GM21786 (cell line): ENCODE measurements around the gene TMEM236.

ENCODE experiments used
- ATAC-seq: cut with Tn5 transposase; IDR thresholded peaks from one replicate; pipeline ENCODE4 v1.9.1; 2021; ENCODE audit not compliant: unreplicated experiment

TMEM236 gene

DNA sequence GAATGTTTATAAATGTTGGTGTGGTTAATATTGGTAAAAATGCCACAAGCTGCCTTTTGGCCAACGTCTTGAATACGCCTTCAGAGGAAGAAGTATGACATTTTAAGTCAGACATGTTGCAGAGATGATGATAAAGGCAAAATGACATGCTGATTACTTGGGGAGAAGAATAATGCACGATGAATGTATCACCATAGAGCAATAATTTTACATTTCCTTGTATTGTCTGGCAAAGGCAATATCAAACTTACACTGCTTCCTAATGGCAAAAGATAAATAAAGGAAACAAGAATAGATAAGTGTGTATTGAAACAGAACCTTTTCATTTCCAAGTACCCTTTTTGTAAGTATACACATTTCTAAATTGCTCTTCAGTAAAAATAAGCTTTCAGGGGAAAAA lies 65.8 kb downstream of the TMEM236 start:
- no peak for ATAC-seq

DNA sequence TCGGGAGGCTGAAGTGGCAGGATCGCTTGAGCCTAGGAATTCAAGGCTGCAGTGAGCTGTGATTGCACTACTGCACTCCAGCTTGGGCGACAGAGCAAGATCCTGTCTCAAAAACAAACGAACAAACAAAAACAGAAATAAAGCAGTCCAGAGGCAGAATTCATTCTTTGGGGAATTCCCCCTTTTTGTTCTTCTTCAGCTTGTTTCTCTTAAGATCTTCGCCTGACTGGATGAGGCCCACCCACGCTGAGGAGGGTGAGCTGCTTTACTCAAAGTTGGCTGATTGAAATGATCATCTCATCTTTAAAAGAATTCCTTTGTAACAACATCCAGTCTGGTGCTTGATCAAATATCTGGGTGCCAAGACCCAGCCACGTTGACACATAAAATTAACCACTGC lies 67.8 kb downstream of the TMEM236 start:
- no peak for ATAC-seq

DNA sequence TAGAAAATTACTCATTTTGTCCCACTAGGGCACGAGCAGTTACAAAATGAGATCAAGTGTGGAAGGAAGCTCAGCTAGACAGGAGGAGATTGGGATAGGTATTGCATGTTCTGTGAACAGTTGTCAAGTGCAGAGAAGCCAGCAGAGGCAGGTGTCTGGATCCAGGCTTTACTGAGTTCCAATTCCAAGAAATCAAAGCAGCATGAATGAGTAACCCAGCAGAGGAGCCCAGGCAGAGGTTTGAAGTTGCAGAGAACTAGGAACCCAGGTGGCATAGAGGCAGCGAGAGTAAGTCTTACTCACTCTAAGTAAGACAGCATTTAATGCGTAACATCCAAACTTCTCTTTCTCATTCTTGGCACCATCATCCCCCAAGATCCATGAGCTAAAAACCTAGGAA lies 68.9 kb downstream of the TMEM236 start:
- no peak for ATAC-seq

DNA sequence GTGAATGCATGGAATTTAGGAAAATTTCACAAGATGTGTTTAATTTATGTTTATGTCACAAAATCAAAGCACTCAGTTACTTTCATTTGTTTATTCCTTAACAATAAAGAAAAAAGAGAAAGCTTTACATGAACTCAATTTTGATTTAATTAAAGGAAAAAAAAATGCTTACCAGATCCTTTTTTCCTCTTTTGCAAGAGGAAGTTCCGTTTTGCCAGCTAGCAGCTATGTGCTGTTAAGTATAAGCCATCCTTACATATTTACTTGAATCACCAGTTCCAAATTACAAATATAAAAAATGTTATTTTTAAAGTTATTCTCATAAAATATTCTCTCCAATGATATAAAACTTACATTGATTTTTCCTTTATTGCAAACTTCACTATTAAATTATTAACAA lies 69.9 kb downstream of the TMEM236 start:
- no peak for ATAC-seq

DNA sequence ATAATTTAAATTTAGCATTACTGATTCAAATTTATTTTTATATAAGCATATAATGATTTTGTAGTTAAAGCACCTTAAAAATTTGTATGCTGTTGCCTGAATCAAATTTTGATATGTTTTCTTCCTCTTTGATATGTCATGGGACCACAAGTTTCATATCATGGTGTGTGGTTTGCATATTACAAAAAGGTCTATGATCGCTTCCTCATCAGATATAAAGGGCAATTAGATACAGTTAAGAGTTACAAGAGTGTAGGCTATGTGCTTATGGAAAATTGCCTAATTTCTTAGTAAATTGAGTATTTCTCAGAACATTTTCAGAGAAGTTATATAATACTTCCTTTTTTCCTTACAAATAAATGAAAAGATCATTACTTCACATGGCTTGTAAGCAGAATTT lies 79.3 kb downstream of the TMEM236 start:
- no peak for ATAC-seq

DNA sequence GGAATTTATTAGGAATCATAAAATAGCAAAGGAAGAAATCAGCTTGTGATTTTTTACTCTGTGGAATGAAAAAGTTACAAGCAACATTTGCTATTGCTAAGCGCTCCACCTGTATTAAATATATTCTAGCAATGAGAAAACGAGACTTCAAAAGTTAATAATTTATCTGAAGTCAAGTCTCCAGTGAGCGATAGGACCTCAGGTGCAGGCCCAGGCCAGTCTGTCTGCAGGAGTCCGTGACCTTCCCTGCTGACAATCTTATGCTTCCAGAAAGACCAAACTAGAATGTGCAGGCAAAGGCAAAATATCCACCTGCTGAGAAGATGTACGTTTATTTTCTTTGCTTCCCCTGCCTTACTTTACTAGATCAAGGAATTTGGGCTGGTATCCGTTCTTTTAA lies 79.9 kb downstream of the TMEM236 start:
- no peak for ATAC-seq

DNA sequence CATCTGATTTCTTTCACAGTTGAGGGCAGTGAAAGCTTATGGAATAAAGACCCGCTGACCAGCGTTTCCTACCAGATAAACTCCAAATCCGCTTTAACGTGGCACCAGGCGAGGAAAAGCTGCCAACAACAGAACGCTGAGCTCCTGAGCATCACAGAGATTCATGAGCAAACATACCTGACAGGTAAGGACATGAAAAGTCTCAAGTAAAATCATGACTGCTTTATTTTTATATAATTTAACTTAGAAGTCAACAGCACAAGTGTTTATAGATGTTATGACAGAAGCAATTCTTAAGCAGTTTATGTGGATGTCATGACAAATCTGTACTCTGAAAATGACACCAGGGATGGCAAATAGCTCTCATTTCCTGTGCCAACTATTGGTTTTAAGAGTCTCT lies 81.7 kb downstream of the TMEM236 start:
- ATAC-seq = no peak

DNA sequence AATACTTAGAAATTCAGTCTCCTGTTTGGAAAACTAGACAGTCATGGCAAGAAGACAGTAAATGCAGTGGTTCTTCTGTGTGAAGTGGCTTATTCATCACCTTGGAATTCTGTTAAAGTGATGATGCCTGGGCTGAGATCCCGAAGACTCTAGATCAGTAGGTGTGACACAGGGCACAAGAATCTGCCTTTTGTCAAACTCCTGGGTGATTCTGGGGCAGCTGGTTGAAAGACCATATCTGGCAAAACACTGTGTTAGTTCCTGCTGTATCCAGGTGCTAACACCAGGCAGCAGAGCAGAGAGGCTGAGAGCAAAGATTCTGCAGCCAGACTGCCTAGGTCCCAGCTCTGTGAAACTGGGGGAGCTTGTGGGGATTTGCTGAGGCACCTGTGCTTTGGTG lies 83.7 kb downstream of the TMEM236 start:
- no peak for ATAC-seq

DNA sequence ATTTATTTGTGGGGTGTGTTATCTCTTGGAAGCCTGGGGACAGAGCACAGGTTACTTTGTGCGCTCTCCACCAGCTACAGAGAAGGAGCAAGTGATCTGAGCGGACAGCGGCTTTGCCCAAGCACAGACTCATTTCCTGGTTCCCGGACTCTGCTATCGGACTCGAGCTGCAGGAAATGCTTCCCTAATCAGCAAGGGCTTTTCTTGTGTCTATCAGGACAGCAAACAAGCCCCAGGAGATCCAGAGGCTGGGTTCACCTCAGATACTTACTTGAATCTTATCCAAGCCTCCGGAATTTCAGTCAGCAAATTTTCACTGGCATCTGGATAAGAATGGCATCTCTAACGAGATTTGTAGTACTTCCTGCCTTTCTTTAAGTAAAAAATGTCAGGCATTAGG lies 84.9 kb downstream of the TMEM236 start:
- ATAC-seq = no peak

DNA sequence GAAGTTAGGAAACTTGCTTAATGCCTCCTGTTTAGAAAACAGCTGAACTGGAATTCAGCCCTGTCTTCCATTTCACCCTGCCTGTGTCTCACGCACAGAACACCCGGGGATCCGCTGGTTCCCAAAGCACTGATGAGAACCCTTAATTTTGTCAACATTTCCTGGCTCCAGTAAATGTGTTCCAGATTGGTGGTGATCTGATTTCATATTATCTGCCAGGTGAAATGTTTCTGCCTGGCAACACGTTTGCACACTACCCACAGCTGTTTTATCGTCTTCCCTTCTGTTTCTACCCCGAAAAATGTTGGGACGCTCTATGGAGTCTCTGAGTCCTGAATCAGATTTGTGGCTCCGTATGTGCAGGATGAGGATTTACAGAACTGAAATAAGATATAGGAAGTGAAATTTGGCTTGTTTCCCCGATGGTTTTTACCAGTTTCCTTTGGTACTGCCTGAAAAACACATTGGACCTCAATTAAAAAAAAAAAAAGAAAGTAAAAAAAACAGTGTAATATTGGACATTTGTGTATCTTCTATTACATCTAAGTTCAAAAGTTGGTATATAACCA lies 86.2 kb downstream of the TMEM236 start:
- ATAC-seq = no peak

DNA sequence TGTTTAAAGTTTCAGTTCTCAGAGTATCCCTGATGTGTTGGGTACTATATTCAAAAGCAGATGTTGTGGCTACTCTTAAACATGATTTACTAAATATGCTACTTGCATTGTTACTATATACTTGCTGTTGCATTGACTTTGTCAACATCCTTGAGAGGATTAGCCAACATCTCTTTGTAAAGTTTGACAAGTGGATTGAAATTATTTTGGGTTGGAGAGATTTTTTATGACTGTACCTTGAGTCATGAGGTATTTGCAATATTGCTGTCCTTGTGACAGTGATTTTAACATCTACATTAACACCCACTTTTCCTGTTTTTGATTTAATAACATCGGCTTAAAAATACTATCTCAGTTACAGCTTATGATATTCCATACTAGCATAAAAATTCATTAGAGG lies 89.0 kb downstream of the TMEM236 start:
- ATAC-seq = no peak

DNA sequence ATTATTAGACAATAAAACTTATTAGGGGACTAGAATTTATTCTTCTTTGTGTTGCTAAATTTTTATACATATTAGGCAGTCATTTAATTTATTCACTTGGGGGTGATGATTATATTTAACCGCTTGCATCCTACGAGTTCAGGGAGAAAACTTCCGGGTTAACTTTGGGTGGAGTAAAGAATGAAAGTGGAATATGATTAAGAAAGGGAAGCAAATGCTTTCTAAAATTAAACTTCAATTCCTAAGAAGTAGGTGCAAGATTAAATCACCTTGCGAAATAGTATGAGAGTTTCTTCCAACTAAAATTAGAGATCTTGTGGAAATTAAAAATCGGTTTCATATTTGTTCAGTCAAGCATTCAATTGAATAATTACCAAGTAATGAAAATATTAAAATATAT lies 90.6 kb downstream of the TMEM236 start:
- ATAC-seq = no peak

DNA sequence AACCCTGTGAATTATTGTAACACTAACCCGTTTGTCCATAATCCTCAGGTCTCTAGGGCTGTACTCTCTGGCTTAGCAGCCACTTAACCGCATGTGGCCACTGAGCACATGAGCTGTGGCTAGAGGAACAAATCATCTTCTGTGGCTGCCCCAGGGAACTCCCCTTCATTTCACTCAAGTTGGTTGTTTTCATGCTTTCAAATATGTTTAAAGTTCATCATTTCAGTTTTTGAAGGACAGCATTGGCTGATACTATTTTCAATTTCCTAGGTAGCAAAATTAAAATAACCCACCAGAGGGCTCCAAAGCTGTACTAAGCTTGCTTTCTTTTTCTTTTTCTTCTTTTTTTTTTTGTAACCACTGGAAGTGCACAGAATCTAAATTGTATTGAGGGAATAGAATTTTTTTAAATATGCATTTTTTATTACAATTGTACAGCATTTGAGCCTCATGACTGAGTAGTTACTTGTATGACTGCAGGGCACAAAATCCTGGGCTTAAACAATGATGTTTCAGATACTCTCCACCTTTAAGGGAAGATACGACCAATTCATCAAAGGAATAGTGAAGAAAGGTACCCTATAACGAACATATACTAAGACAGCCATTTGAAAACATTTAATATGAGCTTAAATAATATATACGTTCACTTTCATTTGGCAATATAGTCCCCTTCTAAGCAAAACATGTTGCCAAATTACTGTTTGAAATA lies 95.7 kb downstream of the TMEM236 start:
- ATAC-seq = no peak

DNA sequence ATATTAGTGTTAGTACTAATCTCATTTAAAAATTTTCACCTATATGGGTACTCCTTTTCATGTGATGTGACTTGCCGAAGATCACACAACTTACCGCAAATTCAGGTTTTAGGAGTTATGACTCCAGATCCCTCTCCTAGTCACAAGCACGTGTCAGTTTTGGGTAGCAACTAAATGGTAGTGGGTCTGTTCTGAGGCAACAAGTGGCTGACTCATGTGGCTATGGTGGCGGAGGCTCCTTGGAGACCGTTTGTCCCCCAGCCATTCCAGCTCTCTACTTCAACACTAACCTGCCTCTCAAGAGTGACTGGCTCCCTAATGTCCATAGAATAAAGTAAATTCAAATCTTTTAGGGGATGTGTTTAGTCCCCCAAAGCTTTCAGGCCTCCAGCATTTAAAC lies 96.6 kb downstream of the TMEM236 start:
- ATAC-seq = no peak
